Thyroid gland (tissue), 4 donors: Measurements from ENCODE around the gene MXI1. TPM values are rescaled to one million over a fixed set of nuclear protein-coding genes. Genes with fewer than 3 reads are reported as not detected.

ENCODE experiments used
- DNase-seq, 2 donors: peaks; one replicate each; pipeline ENCODE4 v3.0.0-alpha.2; 2019
- H3K27ac ChIP-seq, 3 donors: fragments of 200-600 bp; sonication (generic); 1 replicate in 2 of 3; 2 replicates in 1 of 3; pipeline ENCODE4 v1.5.1; 2016 to 2019; ENCODE audit warnings: mild to moderate bottlenecking in 1 of 3, moderate library complexity in 1 of 3
- H3K27me3 ChIP-seq: fragments of 200-600 bp; sonication (generic); one replicate; pipeline ENCODE4 v1.5.1; 2019
- H3K36me3 ChIP-seq, 2 donors: fragments of 200-600 bp; sonication (generic); one replicate each; pipeline ENCODE4 v1.5.1; 2016 to 2019
- H3K4me1 ChIP-seq, 2 donors: fragments of 200-600 bp; sonication (generic); one replicate each; pipeline ENCODE4 v1.5.1; 2017 to 2019
- H3K4me3 ChIP-seq, 3 donors: fragments of 200-600 bp; sonication (generic); replicated peaks in 1 of 3; 1 replicate in 2 of 3; 2 replicates in 1 of 3; pipeline ENCODE4 v1.5.1; 2016; ENCODE audit warnings: mild to moderate bottlenecking in 1 of 3
- H3K9me3 ChIP-seq: fragments of 200-600 bp; sonication (generic); one replicate; pipeline ENCODE4 v1.5.1; 2017
- CTCF ChIP-seq, 6 experiments: fragments of 200-600 bp in 3 of 6; fragments of 450-650 bp in 3 of 6; sonication (generic) in 3 of 6; IDR thresholded peaks; one replicate each; pipeline ENCODE4 v1.5.1; 2016 to 2019; ENCODE audit warnings: antibody characterized with exemption in 6 of 6, mild to moderate bottlenecking in 2 of 6, inconsistent platforms in 1 of 6, moderate library complexity in 1 of 6
- POLR2A ChIP-seq, 2 donors: fragments of 450-650 bp; IDR thresholded peaks; one replicate each; pipeline ENCODE4 v1.6.1; 2017; ENCODE audit warnings: antibody characterized with exemption in 2 of 2, mild to moderate bottlenecking in 2 of 2, moderate library complexity in 1 of 2
- WGBS, 2 donors: methylation state at CpG; one replicate each; pipeline ENCODE4 v1.1.5; 2017; 5-methylcytosine and 5-hydroxymethylcytosine counted together
- intact Hi-C: fragments of 100-400 bp; cut with DNase I; formaldehyde crosslinking; loops from one replicate; pipeline ENCODE4 v1.15.1; 2023
- total RNA-seq, 4 donors: library from RNA; depleted of rRNA; stranded (reverse); fragments of >200 nt; gene quantifications; one replicate each; pipeline ENCODE4 v1.2.3, GENCODE V29; 2016

MXI1 gene
- total RNA-seq, 4 donors from 2014 or later, result 51.2 to 136 (median 59.6) TPM

- no peaks in the 10 kb centered on the region for H3K36me3 ChIP-seq
- intact Hi-C loops, result loop anchor here (5.0 kb wide), 1 partner anchor 67 kb away; no protein-coding TSS in a partner anchor
- no peaks in the 10 kb centered on the region for H3K27me3 ChIP-seq
- H3K9me3 ChIP-seq, result no peaks in the 10 kb centered on the region
- WGBS, 2 donors, result 0 to 1% methylated on average over 38 to 43 of the region's 44 CpGs
- H3K27ac ChIP-seq, result peak overlapping the region in 2 of 3 donors; percentile 67 to 87
- peak; percentile 17 to 31 for DNase-seq
- peaks cover 6 to 11% of the 10 kb centered on the region in 2 donors for H3K4me1 ChIP-seq
- peak overlapping the region in 2 of 3 donors; percentile 62 to 76 for H3K4me3 ChIP-seq
- TF ChIP-seq CTCF (IDR thresholded peaks at IDR 0.05) (no peak), POLR2A (IDR thresholded peaks at IDR 0.05) (no peak)
These were observed 1.4 kb downstream of the MXI1 start for GRCh38 chr10:110208614-110209453.

- Histone ChIP-seq H3K36me3 (no peaks in the 10 kb centered on the region), H3K27me3 (no peaks in the 10 kb centered on the region), H3K4me3 (peak overlapping the region in 2 of 3 donors; percentile 1 to 76), H3K27ac (peak overlapping the region in 2 of 3 donors; percentile 67 to 87), H3K9me3 (no peaks in the 10 kb centered on the region), H3K4me1 (peaks cover 6 to 11% of the 10 kb centered on the region in 2 donors)
- WGBS, 2 donors, result 0% methylated on average over 23 of the region's 24 CpGs
- DNase-seq, result peak; percentile 51 to 57
- intact Hi-C loops, result loop anchor here (5.0 kb wide), 1 partner anchor 67 kb away; no protein-coding TSS in a partner anchor
- TF ChIP-seq CTCF (IDR thresholded peaks at IDR 0.05), result no peak
- TF ChIP-seq POLR2A (IDR thresholded peaks at IDR 0.05), result peak in 1 of 2 donors; percentile 13
These were observed 2.1 kb downstream of the MXI1 start for GRCh38 chr10:110209454-110209925.

GRCh38 chr10:110209926-110210673 is 2.7 kb downstream of the MXI1 start:
- DNase-seq, result peak; percentile 41 to 44
- 0 to 2% methylated on average over 8 to 17 of the region's 63 CpGs for WGBS, 2 donors
- TF ChIP-seq POLR2A (IDR thresholded peaks at IDR 0.05), result no peak
- no peak for TF ChIP-seq CTCF (IDR thresholded peaks at IDR 0.05)
- Histone ChIP-seq H3K9me3 (no peaks in the 10 kb centered on the region), H3K4me3 (peak overlapping the region; percentile 63 to 87 (median 76)), H3K4me1 (peaks cover 6 to 11% of the 10 kb centered on the region in 2 donors), H3K27ac (peak overlapping the region; percentile 32 to 87 (median 67)), H3K27me3 (no peaks in the 10 kb centered on the region), H3K36me3 (no peaks in the 10 kb centered on the region)
- intact Hi-C loops, result loop anchor here (5.0 kb wide), 3 partner anchors 68 to 328 kb away; partner anchors contain the start of gene ADD3

GRCh38 chr10:110210674-110211464 is 3.5 kb downstream of the MXI1 start:
- H3K27me3 ChIP-seq, result no peaks in the 10 kb centered on the region
- WGBS, 2 donors, result 0% methylated on average over 41 to 59 of the region's 61 CpGs
- intact Hi-C loops, result loop anchor here (5.0 kb wide), 2 partner anchors 204 to 329 kb away; partner anchors contain the start of gene ADD3

More at GRCh38 chr10:110210674-110211464, 3.5 kb downstream of the MXI1 start:
- Histone ChIP-seq H3K4me1 (peaks cover 6 to 11% of the 10 kb centered on the region in 2 donors), H3K27ac (peak overlapping the region; percentile 32 to 87 (median 67)), H3K36me3 (no peaks in the 10 kb centered on the region), H3K9me3 (no peaks in the 10 kb centered on the region), H3K4me3 (peak overlapping the region; percentile 63 to 87 (median 76))
- peak in 2 of 6 experiments; percentile 8 for TF ChIP-seq CTCF (IDR thresholded peaks at IDR 0.05)
- TF ChIP-seq POLR2A (IDR thresholded peaks at IDR 0.05), result peak in 1 of 2 donors; percentile 70
- peak; percentile 95 to 96 for DNase-seq
